IPS-11a (cell line): ENCODE measurements around the gene PEMT.

Experiments used
- H3K4me3 ChIP-seq: one replicate; pipeline ENCODE4 v1.5.1; 2013; ENCODE audit warnings: low read depth, low read length, control low read depth

Gene PEMT

DNA sequence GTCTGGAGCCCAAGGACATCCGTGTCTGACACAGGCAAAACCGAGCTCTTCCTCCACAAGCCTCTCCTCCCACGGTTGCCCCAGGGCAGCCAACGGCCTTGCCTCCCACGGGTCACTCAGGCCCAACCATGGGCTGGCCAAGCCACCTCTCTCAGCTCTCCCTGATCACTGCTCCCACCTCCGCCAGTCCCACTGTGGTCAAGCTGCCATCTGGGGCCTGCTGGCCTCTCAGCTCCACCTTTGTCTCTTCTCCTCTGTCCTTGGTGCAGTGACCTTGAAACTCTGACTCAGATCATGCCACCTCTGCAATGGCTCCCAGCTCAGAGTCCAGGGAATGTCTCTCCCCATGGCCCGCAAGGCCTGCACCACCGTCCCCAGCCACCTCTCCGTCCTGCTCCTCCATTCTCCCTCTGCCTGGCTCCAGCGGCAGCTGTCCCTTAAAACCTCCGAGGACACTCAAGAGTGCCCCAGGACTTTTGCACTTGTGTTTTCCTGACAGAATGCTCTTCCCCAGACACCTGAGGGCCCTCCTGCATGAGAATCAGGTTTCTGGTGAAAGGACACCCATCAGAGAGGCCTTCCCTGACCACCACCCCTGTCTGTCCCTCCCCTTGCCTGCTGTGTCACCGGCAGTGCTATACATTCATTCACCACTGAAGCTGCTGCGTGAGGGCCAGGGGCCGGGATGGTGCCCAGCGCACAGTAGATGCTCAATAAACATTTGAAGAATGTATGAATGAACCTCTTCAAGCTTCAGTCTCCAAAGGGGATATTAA, 19.3 kb downstream of the PEMT start:
- no peak overlapping the region for H3K4me3 ChIP-seq

DNA sequence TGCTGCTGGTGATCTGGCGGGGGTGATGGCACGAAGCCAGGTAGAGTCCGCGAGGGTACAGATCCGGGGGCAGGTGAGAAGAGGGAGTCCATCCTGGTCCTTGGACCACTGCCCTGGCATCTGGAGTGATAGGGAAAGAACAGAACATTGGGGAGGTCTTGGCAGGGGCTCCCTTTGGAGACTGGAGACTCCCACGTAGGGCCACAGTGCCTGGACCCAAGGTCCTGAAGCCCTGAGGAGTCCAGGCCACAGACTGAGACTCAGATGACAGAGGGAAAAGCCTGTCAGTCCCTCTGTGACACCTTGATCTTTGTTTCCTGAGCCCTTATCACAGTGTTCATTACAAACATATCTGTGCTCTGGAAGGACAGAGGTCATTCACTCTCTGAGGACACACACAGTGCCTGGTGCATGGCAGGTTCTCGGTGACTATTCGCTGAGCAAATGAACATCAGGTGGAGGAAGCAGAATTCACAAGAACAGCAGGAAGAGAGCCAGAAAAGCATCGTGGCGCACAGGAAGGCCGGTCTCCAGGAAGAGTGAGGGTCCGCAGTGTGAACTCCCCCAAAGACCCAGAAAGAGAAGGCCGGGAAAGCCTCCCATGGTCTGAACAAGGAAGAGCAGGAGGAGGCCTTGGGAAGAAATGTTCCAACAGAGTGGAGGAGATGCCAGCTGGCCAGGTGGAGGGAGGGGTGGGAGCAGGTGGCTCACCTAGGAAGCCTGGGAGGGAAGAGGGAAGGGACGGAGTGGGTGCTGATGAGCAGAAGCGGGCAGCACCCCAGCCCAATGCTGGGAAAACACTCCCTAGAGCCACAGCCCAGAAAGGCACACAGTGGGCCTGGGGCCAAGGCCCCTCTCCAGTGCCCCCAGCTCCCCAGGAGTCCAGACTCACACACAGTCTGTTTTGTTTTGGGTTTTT, 20.5 kb downstream of the PEMT start:
- H3K4me3 ChIP-seq, result no peak overlapping the region

DNA sequence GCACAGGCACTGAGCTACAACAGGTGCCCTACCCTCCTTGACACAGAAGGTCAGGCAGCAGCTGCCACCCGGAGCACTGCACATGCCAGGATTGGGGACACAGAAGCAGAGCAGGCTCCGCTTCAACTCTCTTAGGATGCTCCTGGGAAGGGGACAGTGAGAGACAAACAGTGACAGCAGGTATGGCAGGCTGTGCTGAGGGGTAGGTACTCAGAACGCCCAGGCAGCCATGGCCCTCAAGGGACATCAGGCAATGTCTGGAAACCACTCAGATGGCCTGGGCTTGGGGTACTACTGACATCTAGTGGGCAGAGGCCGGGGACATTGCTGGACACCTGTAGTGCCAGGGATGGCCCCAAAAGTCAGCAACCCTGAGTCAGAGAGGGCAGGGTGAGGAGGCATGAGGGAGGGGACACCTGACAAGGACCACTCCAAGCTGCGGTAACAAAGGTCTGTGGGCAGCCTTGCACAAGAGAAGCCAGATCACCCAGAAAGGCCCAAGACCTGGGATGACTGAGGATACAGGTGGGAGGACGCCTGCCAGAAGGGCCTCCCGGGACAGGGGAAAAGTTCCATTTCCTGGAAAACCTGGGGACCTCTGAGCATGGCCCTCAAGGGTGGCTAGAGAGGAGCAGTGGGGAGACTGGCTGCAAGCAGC, 21.2 kb downstream of the PEMT start:
- H3K4me3 ChIP-seq, result no peak overlapping the region

DNA sequence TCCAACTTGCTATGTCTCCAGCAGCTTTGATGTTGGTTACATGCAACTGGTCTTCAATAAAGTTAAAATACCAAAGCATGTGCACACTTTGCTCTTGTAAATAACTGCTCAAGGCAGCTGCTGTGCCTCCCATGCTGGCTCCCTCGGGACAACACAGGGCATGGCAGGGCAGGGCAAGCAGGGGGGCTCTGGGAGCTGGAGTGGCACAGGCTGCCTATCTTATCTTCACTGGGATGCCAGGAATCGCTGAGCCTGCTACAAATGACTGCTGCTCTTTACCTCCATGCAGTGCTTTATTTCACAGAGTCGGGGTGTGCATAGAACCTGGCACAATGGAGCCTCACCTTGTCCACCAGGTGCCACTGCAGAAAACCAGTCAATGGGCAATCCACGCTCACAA, 21.8 kb downstream of the PEMT start:
- no peak overlapping the region for H3K4me3 ChIP-seq

DNA sequence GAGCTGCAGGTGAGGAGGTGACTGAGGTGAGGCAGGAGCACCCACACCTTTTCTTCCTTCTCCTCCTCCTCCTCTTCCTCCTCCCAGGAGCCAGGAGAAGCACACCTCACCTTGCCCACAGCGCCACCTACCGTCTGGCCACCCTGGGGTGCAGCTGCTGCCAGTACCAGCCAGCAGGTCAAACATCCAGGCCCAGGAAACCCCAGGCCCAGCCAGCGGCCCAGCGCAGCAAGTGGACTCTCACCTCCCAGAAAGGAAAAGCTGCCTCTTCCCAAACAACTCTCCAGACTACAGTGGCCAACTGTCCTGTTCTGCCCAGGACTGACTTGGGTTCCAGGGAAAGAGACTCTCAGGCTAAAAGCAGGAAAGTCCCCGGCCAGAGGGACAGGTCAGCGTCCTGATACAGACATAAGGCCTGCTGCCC, 22.7 kb downstream of the PEMT start:
- no peak overlapping the region for H3K4me3 ChIP-seq

DNA sequence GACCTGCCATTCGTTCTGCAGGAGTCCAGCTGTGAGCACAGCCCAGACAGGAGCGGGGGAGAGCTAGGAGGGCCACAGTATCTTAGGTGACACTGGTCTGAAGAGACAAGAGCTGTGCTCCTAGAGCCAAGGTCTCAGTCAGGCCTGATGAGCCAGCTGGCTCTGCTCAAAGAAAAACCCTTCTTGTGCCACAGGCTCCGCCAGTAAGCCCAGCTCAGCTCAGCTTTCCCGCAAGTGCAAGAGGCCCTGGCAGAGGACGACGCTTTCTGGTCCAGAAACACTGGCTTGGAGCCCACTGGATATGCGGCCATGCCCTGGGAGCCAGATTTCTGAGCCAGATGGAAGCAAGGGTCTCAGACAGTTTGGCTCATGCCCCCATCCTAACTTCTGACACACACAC, 23.9 kb downstream of the PEMT start:
- H3K4me3 ChIP-seq, result no peak overlapping the region

DNA sequence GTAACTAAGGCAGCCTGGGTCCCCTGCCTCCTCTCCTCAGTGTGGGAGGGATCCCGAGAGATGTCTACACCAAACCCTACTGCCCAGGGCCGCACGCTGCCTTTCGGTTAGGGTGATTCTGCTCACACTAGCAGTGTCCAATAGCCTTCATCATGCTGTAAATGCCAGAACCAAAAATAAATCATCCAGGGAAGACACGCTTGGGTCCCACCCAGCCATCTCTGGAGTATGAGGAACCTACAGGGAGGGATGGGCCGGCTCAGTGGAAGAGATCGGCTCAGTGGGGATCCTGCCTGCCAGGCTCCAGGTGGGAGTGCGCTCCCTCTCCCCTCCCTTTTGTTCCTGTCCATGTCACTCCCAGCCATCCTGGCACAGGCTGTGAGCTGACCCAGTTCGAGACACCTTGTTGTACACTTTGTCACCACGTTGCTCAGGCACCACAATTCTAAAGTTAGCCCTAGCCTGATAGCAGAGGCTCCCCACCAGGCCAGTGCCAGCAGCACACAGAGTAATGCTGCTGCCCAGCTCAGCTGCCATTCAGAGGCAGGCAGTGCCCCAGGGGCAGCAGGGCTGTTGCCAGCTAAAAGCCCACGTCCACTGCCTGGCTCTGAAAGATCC, 24.5 kb downstream of the PEMT start:
- H3K4me3 ChIP-seq, result no peak overlapping the region

DNA sequence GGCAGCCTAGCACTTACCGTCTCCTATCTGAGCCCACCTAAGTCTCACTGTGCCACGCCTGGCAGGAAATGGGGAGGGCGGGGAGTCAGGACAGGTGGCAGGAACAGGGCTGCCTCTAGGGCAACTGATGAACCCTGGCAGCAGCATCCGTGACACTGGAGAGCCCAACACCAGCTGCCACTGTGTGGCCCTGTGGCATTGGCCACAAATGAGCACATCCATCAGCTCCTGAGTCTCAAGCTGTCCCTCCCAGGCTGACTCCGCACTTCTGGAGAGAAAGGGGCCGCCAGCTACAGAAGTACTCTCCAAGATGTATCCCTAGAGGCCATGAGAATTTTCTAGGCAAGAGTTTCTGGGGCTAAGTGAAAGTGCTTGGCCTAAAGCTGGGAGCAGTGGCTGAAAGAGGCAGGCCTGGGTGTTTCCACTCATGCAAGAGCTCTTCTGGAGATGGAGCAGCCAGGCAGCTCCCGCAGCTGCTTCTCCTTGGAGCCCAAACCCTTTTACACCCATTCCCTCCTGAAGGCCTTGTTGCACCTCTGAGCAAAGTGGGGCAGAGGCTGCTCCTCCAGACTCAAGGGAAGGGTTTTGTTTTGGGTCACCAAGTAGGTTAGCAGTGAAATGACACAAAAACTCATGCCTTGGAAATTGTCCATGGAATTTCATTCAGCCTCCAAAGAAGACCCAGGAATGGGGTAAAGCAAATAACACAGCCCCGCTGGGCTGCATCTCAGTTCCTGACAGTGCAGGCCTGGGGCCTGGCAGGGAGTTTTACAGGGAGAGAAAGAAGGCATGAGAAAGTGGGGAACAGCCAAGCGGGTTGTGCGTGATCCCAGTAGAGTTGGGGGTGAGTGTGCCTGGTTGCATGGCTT, 25.8 kb downstream of the PEMT start:
- H3K4me3 ChIP-seq, result no peak overlapping the region

DNA sequence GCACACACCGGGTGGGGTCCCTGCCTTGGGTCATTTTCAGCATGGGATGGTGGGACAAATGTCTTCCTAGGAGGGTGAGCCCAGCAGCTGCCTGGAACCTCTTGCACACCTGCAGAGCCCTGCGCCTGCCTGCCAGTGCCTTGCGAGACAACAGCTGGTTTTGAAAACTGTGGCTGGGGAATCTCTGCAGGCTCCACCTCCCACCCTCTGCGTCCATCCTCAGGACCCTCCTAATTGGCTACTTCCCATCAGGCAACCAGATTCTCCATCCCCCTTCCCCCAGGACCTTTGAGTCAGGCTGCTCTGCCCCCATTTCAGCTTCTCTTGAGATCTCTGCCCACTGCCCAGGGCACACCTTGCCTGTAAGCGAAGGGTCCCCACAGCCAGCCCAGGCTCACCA, 26.6 kb downstream of the PEMT start:
- no peak overlapping the region for H3K4me3 ChIP-seq

DNA sequence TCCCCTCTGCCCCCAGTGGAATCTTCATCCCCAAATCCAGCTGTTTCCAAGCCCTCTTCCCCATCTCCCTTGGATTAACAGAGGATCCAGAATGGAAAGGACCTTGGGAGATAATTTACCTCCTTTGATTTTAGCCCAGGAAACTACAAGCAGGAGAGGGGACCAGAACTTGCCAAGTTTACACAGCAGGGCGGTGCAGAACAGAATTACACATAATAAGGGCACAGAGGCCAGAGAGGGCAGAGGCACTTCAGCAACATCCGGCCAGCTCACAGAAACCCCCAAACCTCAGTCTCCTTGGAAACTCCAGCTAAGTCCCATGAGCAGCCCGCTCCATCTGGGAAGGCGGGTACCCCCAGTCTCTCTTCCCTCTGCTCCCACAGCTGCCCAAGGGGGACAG, 27.2 kb downstream of the PEMT start:
- H3K4me3 ChIP-seq, result no peak overlapping the region

DNA sequence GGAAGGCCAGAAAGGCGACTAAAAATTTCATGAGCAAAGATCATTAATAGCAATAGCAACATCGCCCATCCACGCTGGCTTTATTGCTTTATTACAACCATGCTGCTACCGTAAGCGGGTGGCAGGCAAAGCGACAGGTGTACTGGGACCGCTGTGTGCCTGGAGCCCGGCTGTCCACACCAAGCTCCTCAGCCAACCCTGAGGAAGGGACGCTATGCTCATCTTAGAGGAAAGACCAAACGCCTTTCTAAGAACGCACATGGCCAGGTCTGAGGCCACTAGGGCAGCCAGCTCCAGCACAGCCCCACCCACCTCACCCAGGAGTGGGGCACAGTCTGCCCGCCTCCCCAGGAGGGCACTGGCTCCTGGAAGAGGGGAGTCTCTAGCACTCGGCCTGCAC, 28.0 kb downstream of the PEMT start:
- H3K4me3 ChIP-seq, result no peak overlapping the region

DNA sequence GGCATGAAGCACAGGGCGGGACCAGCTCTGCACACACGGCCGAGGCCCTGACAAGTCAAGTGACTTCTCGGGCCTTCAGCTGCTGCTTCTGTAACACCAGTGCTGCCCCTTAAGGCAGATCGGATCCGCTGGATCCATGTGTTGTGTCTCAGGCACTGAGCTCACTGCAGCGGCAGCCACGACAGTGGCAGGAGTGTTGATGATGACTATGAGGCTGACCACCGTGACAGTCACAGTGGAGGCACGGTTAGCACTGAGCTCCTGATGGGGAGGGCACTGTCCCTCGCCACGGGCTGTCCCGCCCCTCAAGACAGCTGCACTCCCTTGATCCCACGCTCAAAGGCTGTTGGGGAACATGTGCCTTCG, 29.4 kb downstream of the PEMT start:
- no peak overlapping the region for H3K4me3 ChIP-seq

DNA sequence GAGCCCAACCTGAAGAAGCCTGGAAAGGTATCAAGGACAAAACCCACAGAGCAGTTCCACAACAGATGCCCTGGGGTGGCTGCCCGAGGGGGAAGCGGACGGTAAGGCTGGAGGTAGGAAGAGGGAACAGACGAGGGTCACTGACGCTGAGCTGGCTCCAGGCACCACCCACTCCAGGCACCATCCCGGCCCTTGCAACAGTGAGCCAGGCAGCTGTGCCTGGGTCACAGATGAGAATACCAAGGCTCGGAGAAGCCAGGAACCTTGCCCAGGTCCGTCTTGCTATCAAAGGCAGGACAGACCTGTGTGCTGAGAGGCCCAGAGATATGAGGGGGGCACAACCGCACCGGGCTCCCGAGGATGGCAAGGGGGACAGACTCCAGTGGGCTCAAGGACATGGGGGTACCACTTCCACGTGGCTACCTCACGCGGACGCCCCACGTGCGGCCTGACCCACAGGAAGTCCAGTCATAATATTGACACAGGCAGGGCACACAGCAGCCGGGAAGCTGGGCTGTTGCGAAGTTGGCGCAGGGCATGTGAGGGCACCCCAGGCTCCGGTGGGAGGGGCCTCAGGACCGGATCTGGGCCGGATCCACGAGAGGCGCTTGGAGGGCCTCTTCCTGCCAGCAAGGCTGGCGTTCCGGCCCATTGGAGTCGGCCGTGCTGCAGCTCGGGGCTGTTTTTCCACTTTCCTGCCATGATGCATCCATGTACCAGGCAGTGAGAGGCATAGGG, 29.9 kb downstream of the PEMT start:
- H3K4me3 ChIP-seq, result no peak overlapping the region

DNA sequence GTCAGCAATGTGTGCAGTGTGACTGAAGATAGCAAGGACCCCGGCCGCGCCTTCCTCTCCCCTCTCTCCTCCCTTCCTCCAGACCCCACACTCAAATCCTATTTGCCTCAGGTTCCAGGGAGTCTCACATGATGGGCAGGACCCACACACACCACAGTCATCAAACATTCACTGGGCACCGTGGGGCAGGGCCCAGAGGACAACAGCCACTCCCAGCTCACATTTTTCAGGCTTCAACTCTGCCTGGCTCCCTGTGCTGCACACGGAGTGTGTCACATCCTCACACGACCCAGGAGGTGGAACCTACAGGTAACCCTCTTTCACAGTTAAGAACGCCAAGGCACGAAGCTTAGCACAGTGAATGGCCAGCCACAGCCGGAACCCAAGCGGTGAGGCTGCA, 30.5 kb downstream of the PEMT start:
- H3K4me3 ChIP-seq, result no peak overlapping the region

DNA sequence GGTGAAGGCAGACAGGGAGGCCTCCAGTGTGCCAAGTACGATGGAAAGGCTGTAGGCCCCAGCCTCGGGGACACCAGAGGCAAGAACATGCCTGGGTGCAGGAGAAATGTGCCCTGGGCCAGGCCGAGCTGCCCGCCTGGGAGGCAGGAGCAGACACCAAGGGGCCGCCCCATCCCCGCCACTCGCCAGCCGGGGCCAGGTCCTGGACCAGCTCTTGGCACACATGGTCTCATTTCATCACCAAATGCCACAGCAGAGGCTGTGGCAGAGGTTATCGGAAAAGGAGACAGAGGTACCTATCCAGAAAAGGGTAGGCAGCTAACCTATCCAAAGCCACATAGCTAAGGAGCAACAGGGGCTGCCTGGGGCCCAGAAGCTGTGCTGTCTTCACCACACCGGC, 31.3 kb downstream of the PEMT start:
- no peak overlapping the region for H3K4me3 ChIP-seq

DNA sequence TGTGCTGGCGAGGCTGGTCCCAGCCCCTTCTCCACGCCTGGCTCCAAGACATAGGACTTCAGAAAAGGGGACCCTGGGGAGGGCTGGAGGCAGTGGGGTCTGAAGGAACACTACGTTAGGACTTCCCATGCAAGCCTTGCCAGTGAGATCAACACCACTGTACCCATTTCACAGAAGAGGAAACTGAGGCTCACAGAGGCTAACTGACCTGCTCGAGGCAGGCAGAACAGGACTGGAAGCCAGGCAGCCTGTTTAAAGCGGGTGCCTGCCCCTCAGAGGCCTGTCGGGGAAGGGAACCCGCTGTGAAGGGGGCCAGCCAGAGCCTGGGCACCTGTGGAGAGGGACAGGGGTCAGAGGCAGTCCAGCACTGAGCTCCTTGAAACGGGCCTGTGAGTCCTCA, 32.3 kb downstream of the PEMT start:
- no peak overlapping the region for H3K4me3 ChIP-seq

DNA sequence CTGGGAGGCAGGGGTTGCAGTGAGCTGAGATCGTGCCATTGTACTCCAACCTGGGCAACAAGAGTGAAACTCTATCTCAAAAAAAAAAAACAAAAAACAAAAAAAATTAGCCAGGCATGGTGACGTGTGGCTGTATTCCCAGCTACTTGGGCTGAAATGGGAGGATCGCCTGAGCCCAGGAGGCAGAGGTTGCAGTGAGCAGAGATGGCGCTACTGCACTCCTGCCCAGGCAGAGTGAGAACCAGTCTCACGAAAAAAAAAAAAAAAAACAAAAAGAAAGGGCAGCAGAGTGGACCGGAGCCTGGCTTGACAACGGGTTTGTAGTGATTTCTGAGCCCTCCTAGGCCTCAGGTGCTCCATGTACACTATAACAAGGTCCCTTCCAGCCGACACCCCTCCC, 33.1 kb downstream of the PEMT start:
- no peak overlapping the region for H3K4me3 ChIP-seq

DNA sequence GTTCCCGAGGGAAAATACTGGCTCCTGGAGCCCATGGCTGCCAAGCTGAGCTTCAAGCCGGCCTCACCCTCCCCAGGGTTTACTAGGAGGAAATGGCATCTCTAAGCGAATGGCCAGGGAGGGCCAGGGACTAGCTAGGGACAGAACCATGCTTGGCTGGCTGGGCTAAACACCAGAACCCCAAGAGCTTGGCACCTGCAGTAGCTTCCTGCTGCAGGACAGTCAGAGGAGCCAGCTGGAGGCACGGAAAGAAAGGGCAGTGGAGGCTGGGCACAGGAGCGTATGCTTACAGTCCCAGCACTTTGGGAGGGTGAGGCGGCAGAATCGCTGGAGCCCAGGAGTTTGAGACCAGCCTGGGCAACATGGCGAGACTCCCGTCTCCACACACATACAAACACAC, 33.7 kb downstream of the PEMT start:
- no peak overlapping the region for H3K4me3 ChIP-seq

DNA sequence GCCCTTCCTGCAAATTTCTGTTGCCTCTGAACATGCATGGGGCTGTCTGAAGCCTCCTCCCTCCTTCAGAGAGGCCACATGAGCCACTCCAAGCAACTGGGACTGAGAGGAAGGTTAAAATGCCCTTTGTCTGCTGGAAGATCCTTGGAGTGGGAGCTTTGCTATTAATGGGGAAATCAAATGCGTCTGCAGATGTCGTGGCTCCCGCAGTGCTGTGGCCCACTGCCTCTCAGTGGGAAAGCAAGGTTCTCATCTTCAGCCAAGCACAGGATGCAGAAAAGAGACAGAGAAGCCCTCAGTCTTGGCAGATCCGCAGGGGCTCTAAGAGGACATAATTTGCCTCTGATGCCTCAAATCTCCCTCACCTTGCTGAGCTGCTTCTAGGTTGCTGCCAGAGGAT, 34.8 kb downstream of the PEMT start:
- no peak overlapping the region for H3K4me3 ChIP-seq

DNA sequence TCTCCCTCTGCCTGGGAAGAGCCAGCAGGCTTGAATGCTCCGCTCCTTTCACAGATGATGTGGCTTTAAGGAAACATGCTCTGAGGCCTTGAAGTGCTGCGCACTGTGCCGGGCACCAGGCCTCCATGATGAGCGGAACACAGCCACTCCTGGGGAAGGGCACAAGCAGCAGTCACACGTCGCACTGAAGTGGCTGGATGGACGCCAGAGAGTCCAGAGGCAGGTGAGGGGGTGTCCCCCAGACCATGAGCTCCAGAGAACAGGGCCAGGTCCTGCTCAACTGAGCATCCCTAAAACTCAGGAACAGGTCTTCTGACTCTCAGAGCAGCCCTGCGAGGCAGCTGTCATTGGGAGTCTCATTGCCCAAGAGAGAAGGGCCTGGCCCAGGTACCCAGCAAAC, 35.6 kb downstream of the PEMT start:
- no peak overlapping the region for H3K4me3 ChIP-seq
